KG1 (cell line): Measurements from ENCODE around the gene PPARD.
A peak's percentile ranks its signal among the peaks of the same experiment; 100 is the strongest.

Experiments used
- DNase-seq: peaks from one replicate; lab custom pipeline; 2025; lab: John Stamatoyannopoulos, UW

The PPARD gene

DNA sequence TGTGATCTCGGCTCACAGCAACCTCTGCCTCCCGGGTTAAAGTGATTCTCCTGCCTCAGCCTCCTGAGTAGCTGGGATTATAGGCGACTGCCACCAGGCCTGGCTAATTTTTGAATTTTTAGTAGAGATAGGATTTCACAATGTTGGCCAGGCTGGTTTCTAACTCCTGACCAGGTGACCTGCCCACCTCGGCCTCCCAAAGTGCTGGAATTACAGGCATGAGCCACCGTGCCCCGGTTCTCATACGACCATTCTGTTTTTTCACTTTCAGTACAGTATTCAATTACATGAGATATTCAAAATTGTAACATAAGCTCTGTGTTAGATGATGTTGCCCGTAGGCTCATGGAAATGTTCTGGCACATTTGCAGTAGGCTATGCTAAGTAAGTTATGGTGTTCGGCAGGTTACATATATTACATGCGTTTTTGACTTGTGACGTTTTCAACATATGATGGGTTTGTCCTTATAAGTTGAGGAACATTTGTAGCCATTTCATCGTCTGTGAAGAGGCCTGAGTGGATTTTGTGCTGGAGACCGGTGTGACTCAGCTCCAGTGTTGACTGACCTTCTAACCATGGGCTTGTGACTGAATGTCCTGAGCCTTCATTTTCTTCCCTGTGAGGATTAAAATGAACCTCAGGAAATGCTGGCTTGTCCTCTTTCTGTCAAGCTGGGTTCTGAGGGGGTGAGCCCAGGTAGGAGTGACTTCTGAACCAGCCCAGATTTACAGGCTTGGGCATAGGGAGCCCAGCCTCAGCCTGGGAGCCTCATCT, 12.2 kb downstream of the PPARD start:
- no peak for DNase-seq

DNA sequence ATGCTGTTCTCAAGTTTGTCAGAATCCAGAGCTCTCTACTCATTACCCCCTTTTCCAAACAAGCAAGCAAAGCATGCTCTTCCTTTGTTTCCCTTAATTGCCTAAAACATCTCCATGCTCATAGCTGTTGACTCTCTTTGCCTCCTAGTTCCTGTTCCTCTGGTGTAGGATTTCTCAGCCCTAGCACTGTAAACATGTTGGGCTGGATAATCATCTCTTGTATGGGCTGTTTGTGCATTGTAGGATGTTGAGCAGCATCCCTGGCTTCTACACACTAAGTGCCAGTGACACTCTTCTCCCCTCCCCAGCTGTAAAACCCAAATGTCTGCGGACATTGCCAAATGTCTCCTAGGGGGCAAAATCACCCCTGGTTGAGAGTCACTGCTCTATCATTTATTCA, 14.0 kb downstream of the PPARD start:
- DNase-seq: no peak

DNA sequence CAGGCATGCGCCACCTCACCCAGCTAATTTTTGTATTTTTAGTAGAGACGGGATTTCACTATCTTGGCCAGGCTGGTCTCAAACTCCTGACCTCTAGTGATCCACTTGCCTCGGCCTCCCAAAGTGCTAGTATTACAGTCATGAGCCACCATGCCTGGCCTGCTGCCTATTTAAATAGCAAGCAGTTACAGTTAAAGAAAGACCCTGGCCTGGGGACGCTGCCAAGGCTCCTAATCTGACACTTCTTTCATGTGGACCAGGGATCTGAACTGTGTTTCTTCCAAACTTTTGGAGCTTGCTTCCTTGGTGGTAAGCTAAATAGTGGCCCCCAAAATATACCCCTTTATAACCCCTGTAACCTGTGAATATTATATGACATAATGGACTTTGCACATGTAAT, 15.3 kb downstream of the PPARD start:
- DNase-seq: no peak

DNA sequence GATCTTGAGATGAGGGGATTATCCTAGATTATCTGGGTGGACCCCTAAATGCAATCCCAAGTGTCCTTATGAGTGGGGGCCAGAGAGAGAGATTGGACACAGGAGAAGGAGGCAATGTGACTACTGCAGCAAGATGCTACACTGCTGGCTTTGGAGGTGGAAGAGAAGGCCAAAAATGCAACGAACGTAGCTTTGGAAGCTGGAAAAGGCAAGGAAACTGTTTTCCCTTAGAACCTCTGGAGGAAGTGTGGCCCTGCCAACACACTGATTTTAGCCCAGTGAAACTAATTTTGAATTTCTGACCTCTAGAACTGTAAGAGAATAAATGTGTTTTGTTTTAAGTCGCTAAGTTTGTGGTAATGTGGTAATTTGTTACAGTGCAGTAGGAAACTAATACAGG, 15.7 kb downstream of the PPARD start:
- no peak for DNase-seq

DNA sequence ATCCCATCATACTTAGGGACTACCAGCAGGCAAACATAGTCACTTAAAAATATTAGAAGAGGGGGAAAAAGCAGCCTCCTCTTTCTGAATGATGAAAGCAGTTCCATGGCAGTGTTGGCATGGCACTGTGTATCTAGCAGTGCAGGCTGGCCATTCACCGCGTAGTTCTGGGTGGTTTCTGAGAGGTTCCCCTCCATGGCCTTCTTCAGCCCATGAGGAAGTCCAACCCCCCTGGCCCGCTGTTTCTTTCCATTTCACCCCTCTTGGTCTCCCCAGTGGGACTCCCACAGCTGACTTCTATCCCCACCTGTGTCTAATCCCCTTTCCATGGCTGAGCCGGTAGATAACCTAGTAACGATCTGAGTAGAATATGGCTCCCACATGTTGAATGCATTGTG, 17.0 kb downstream of the PPARD start:
- no peak for DNase-seq

DNA sequence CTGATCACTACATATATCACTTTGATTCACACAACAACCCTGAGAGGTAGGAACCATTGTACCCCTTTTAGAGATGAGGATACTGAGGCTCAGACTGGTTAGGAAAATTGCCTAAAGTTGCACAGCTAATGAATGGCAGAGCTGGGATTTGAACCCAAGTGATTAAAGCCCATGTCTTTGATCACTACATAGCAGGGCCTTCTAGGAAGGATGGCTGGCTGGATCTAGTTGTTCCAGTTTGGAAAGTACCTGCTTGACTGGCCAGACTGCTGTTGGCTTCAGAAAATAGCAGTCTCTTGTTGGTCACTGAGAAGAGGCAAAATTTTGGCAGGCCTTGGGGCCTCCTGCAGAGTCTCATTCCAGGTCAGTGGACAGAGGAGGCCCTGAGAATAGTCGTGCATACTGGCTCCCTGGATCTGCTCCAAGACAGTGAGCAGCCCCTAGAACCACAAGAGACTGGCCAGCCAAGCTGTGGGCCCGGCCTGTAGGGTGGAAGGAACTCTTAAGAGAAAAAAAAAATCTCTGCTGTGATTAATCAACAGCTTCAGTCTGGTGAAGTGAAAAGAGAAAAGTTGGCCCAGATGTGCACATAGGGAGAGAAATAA, 17.5 kb downstream of the PPARD start:
- no peak for DNase-seq

DNA sequence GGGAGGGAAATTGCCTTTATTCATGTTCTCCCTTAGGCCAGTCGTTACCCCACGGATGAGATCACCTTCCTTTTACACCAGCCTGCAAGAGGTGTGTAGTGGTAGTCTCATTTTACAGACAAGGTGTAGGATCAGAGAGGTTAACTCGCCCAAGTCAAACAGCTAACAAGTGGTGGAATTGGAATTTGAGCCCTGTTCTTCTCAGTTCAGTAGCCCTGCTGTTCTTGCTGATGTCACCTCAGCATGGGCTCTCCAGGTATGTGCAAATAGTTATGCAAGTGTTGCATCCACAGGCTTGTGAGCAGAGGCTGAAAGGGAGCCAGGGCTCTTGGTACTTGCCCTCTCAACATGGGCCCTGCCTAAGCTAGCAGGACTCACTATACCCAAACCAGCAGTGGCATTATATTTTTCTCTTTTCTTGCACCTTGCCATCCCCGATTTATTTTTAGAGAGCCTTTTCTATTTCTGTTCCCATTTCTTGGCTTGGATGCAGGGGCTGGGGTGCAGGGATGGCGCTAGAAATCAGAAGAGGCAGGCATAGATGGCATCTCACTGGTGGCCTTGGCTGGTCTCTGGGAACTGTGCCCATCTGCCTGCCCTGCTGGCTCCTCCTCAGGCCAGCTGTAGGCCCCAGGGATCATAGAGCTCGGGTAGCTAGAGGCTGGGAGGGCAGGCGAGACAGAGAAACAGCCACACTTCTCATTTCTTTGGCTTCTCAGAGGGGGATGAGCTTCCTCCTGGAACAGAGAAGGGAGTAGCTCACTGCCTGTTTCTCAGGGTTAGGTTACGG, 18.2 kb downstream of the PPARD start:
- no peak for DNase-seq

DNA sequence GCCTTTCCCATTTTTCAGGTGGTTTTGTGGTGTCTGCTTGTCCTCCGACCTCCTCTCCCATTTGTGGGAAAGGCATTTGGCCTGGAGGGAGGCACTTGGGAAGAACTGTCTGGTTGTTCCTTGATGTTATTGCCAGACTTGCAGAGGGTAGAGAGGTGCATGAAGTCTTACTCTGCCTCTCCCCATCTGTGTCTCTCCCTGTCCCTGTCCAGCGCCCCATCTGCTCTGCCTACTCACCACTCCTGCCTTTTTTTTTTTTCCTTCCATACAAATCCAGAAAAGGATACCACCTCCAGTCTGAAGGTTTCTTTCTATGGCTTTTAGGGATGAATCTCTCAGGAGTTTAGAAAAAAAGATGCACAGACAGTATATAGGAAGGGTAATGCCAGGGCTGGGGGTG, 19.8 kb downstream of the PPARD start:
- no peak for DNase-seq

DNA sequence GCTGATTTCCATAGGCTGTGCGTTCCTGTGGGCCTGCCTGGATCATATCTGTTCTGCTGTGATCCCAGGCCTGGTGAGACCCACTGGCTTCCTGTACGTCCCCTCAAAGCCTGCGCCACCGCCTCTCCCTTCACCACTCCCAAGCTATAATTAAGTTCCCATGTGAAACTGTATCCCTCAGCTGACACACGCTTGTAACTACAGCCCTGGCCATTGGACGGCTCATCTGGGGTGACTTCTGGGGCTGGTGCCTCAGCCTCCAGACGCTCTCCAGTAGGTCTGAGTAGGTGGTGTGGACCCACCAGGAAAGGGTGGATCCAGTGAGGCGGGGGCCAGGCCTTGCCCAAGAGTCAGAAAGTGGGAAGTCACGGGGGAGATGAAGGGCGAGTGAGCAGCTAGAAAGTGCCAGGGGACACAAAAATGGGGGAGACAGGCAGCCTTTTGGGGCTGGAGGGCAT, 21.0 kb downstream of the PPARD start:
- DNase-seq: no peak

DNA sequence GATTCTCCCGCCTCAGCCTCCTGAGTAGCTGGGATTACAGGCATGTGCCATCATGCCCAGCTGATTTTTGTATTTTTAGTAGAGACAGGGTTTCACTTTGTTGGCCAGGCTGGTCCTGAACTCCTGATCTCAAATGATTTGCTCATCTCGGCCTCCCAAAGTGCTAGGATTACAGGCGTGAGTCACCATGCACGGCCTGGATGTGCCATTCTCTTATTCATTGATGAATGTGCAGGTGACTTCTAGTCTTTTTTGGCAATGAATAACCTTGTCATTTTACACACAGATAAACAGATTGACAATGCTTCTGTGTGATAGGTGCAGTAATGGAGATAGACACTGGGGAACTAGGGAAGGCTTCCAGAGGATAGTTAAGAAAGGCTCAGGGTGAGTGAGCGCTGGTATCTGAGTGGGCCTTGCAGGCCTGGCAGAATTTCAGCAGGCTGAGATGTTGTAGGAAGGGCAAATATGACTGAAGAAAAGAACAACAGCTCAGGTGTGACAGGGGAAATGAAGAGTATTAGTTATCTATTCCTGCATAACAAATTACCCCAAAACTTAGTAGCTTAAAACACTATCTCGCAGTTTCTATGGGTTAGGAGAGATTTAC, 23.3 kb downstream of the PPARD start:
- no peak for DNase-seq

DNA sequence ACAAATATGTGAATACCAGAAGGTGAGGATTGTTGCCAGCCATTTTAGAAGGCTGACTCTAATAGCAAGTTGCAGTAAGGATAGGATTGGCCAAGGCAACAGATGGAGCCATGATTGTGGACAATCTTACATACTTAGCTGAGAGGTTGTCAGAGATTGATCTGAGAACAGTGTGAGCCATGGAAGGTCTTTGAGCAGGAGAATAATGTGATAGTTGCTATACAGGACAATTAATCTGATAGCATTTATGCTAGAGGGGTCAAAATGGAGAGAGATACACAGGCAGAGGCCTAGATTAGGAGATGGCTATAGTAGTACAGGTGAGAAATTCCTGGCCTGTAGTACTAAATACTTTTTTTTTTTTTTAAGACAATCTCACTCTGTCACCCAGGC, 23.8 kb downstream of the PPARD start:
- no peak for DNase-seq

DNA sequence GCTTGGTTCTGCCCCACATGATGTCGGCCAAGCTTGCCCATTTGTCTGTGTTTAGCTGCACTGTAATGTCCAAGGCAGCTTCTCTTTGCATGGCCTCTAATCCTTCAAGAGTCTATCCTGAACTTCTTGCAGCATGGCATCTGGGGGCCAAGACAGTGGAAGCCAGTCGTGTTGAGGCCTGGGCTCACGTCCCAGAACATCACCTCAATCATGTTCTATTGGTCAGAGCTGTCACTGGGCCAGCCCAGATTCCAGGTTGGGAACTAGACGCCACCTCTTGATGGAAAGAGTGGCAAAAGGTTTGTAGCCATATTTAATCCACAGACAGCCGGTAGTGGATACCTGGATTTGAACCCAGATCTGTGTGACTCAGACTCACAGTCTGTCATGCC, 25.3 kb downstream of the PPARD start:
- DNase-seq: no peak

DNA sequence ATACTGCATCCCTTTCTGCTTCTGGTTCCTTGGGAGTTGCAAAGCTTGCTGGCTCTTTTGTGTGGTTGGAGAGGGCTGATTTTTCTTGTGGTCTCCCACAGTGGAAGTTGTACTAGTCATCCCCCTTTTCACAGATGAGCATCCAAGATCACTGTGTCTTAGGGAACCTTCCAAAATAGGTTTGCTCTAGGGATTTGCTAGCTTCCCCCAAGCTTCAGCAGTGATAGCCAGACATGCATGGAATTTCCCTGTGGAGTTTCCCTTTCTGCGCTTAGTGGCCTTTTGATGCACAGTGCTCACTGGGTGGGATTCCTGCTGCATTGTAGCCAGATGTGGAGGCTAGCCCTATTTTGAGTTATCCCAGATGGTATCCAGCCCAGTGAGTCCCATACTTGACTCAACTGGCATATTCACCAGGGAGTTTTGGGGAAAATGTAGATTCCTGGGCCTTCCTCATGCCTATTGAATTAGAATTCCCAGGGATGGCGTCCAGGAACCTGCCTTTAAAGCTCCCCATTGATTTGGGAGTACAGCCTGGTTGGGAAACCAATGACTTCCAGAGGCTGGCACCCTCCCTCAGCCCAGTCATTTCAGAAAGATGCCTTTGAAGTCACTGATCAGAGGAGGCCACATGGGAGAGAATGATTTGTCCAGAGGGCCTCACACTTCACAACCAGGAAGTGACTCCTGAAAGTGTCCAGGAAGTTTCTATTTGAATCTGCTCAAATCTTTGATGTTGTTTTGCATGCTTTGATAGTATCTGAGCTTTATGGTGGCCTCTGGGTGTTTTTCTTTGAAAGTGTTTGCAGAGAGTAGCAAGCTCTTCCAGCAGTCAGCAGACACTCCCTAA, 25.9 kb downstream of the PPARD start:
- no peak for DNase-seq

DNA sequence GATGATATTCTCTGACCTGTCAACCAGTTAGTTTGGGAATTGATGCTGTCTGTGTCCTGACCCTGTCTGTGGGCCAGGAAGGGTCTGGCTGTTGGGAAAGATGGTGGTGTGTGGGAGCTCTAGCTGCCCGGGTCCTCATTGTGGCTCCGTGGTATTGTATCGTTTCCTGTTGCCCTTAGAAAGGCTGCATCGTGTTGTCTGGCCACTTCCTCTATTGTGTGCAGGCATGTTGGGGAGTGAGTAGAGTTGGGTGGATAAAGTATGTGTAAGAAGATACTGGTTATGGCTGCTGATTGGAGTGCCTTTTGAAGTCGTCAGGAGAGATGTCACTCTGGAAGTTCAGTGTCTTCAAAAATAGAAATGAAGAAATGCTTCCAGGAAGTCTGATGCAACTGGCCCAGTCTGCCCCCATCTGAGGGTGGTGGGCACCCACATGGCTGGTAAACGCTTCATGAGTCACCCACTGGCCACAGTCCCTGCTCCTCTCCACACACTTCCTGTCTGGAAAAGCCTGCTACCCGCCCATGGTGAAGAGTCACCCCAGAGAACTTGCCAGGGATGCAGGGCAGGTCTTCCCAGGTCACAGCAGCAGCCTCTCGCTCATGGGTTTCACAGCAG, 27.9 kb downstream of the PPARD start:
- DNase-seq: peak; percentile 78

DNA sequence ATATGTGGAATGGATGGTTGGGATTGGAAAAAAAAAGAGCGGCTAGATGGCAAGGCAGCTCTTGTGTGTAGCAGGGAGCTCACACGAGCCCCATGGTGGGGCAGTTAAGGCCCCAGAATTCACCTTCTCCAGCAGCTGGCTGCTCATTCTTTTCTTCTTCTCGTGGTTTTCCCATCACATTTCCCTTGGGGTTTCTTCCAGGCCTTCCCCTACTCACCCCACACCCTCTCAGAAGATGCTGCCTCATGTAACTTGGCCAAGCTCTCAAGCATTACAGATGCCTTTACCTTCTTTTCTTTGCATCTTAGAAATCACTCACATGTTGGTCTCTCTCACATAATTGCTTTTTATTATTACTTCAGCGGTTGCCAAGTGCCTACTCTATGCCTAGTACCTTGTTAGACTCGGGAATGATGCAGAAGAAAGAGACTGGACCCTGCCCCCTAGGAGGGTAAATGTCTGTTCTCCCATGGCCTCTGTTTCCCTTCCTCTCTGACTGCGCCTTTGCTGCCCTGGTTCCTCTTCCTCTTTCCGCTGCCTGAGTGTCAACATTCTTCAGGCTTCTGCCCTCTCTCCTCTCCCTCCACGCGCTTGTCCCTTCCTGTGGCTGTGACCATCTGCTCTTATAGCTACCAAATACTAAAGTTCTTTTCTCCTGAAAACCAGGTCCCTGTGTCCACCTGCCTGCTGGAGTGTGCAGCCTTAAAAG, 28.6 kb downstream of the PPARD start:
- DNase-seq: no peak

DNA sequence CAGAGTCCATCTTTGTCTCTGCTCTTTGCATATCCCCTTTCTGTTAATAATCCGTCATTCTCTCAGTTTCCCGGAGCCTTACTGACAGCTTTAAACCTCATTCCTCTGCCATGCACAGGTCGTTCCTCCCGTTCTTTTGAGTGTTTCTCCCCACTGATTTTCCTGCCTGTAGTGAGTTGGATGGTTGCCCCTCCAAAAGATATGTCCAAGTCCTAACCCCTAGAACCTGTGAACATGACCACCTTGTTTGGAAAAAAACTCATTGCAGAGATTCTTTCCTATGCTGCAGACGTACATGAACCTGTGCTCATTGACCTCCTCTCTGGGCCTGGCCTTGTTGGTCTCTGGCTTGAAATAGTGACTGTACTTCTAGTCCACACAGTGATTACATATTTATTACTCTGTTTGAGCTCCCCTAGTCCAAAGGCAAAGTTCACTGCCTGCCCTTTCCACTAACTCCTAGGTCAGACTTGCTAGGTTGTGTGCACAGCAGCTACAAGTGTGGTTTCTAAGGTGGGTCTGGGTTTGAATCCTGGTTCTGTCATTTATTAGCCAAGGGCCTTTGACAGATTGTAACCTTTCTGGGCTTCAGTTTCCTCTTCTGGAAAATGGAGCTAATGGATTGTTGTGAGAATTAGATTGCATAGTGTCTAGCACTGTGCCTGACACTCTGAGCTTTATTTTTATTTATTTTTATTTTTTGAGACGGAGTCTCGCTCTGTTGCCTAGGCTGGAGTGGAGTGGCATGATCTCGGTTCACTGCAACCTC, 29.3 kb downstream of the PPARD start:
- no peak for DNase-seq

DNA sequence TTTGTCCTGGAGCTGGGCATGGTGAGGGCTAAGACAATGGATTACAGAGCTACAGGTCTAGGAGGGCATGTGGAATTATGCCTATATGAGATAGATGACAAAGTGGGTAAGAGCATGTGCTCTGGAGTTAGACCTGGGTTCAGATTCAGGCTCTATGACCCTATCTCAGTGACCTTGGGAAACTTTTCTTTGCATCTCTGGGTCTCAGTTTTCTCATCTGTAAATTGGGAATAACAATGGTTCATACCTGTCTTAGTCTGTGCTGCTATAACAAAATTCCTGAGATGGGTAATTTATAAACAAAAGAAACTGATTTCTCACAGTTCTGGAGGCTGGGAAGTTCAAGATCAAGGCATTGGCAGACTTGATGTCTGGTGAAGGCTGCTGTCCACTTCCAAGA, 30.3 kb downstream of the PPARD start:
- no peak for DNase-seq

DNA sequence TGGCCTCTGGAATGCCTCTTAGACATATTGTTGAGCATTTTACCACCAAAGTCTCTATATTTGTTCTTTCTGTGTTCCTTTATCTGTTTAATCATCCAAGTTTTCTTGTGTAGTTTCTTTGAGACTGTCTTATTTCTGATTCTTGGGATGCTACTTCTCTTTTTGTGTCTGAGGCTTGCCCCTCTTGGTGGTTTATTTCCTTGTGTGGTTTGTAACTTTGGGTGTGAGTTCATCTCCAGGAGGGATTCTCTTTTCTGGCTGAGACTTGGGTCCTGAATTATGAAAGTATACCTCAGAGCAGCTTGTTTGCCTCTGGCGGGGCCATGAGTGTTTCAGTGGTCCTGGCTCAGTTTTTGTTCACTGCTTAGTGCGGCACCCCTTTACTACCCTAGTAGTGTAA, 33.9 kb downstream of the PPARD start:
- no peak for DNase-seq

DNA sequence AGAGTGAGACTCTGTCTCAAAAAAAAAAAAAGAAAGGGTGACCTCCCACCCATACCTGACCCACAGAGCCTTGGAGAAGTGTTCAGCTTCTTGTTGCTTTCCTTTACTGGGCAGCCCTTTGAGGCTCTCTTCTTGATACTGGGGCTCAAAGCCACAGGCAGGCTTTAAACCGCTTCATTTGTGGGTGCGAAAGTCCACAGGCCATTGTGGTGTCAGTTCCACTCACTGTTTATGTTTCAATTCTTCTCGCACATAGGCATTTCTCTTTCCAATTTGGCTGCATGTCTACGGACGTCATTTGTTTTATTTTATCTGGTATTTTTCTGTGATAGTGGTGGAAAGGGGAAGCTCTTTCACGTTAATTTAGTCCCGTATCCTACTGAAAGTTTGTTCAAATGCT, 34.6 kb downstream of the PPARD start:
- no peak for DNase-seq

DNA sequence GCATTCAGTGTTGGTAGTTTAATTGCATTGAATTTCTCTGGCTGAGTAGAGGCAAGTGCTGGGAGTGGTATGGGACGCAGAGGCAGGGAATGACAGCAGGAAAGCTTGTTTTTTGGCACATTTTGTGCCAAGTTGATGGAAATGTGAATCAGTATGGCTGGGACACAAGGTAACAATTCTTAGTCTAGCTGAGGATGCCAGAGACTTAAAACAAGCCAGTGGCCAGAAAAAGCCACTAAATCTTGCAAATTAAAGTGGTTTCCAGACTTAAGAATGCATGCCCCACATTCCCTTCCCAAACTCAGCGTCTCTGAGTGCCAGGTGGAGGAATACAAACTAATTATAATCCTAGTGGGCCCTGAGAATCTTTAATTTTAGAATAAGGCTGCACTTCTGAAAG, 35.9 kb downstream of the PPARD start:
- DNase-seq: no peak
